ENCODE data around the gene PADI2. TPM values are rescaled to one million over a fixed set of nuclear protein-coding genes. Genes with fewer than 3 reads are reported as not detected.
"Not testable (repeated sequence)": the region's sequence is repeated elsewhere in the genome, so short reads cannot be mapped to it uniquely, and the experiment has no call there.

The PADI2 gene
- polyA plus RNA-seq, 1 donor (not counting 4 experiments of a cell fraction or from before 2014, with no cell fraction given), result 0.13 TPM

GRCh38 chr1:17066361-17067068 is 52.7 kb downstream of the PADI2 start:
- peaks cover 9% of the 10 kb centered on the region for H3K4me1 ChIP-seq (ENCODE audit: control insufficient read depth, extremely low read depth, insufficient read depth, low read length)
- no peak overlapping the region for H2AFZ ChIP-seq (ENCODE audit: control insufficient read depth, low read length)
- no peaks in the 10 kb centered on the region for H4K20me1 ChIP-seq (ENCODE audit: control insufficient read depth, extremely low read depth, insufficient read depth, low read length)
- no peak overlapping the region for H3K9ac ChIP-seq (ENCODE audit: control insufficient read depth, extremely low read depth, insufficient read depth, low read length)
- no peaks in the 10 kb centered on the region for H3K79me2 ChIP-seq (ENCODE audit: control insufficient read depth, insufficient read depth, low read length)
- no peaks in the 10 kb centered on the region for H3K27me3 ChIP-seq (ENCODE audit: control insufficient read depth, extremely low read depth, insufficient read depth, low read length)
- peaks cover 2% of the 10 kb centered on the region for H3K9me3 ChIP-seq (ENCODE audit: control insufficient read depth, low read depth, low read length)
- no peak for DNase-seq (ENCODE audit: low read depth, low spot score)
- TF ChIP-seq, protein P1, sequence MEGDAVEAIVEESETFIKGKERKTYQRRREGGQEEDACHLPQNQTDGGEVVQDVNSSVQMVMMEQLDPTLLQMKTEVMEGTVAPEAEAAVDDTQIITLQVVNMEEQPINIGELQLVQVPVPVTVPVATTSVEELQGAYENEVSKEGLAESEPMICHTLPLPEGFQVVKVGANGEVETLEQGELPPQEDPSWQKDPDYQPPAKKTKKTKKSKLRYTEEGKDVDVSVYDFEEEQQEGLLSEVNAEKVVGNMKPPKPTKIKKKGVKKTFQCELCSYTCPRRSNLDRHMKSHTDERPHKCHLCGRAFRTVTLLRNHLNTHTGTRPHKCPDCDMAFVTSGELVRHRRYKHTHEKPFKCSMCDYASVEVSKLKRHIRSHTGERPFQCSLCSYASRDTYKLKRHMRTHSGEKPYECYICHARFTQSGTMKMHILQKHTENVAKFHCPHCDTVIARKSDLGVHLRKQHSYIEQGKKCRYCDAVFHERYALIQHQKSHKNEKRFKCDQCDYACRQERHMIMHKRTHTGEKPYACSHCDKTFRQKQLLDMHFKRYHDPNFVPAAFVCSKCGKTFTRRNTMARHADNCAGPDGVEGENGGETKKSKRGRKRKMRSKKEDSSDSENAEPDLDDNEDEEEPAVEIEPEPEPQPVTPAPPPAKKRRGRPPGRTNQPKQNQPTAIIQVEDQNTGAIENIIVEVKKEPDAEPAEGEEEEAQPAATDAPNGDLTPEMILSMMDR (optimal IDR thresholded peaks at IDR 0.05 in 1 of 3, IDR thresholded peaks at IDR 0.05 in 1 of 3, conservative IDR thresholded peaks at IDR 0.05 in 1 of 3; ENCODE audit: extremely low read depth in 1 of 3, insufficient read depth in 2 of 3, low read length in 3 of 3), result no peak
- TF ChIP-seq EZH2 (IDR thresholded peaks at IDR 0.05; ENCODE audit: low read length), result no peak
- H3K27ac ChIP-seq (ENCODE audit: control insufficient read depth, insufficient read depth, low read length), result no peak overlapping the region
- H3K9me1 ChIP-seq (ENCODE audit: control insufficient read depth, extremely low read depth, insufficient read depth, low read length), result no peaks in the 10 kb centered on the region
- dilution Hi-C loops (cut with MboI; ENCODE audit: extremely low pct_ligation_motif_present, low sequenced_read_pairs), result no loop called here
- H3K4me3 ChIP-seq (ENCODE audit: control insufficient read depth in 2 of 3, extremely low read depth in 1 of 3, insufficient read depth in 2 of 3, low read depth in 1 of 3, low read length in 3 of 3), result no peak overlapping the region
- H3K4me2 ChIP-seq (ENCODE audit: control insufficient read depth, extremely low read depth, insufficient read depth, low read depth, low read length), result no peak overlapping the region
- no peak for FAIRE-seq
- H3K36me3 ChIP-seq (ENCODE audit: control insufficient read depth in 2 of 2, extremely low read depth in 1 of 2, insufficient read depth in 2 of 2, low read length in 2 of 2), result no peaks in the 10 kb centered on the region

GRCh38 chr1:17065666-17066065 is 53.6 kb downstream of the PADI2 start:
- H3K27me3 ChIP-seq (ENCODE audit: control insufficient read depth, extremely low read depth, insufficient read depth, low read length), result no peaks in the 10 kb centered on the region
- H3K4me1 ChIP-seq (ENCODE audit: control insufficient read depth, extremely low read depth, insufficient read depth, low read length), result peaks cover 9% of the 10 kb centered on the region
- H3K4me3 ChIP-seq (ENCODE audit: control insufficient read depth in 2 of 3, extremely low read depth in 1 of 3, insufficient read depth in 2 of 3, low read depth in 1 of 3, low read length in 3 of 3), result no peak overlapping the region
- no peak overlapping the region for H3K27ac ChIP-seq (ENCODE audit: control insufficient read depth, insufficient read depth, low read length)
- H3K36me3 ChIP-seq (ENCODE audit: control insufficient read depth in 2 of 2, extremely low read depth in 1 of 2, insufficient read depth in 2 of 2, low read length in 2 of 2), result no peaks in the 10 kb centered on the region
- FAIRE-seq, result no peak
- H3K9me1 ChIP-seq (ENCODE audit: control insufficient read depth, extremely low read depth, insufficient read depth, low read length), result no peaks in the 10 kb centered on the region
- no peak overlapping the region for H3K4me2 ChIP-seq (ENCODE audit: control insufficient read depth, extremely low read depth, insufficient read depth, low read depth, low read length)
- H2AFZ ChIP-seq (ENCODE audit: control insufficient read depth, low read length), result no peak overlapping the region
- no peak overlapping the region for H3K9ac ChIP-seq (ENCODE audit: control insufficient read depth, extremely low read depth, insufficient read depth, low read length)
- dilution Hi-C loops (cut with MboI; ENCODE audit: extremely low pct_ligation_motif_present, low sequenced_read_pairs), result no loop called here
- DNase-seq (ENCODE audit: low read depth, low spot score), result no peak
- no peaks in the 10 kb centered on the region for H3K79me2 ChIP-seq (ENCODE audit: control insufficient read depth, insufficient read depth, low read length)
- no peaks in the 10 kb centered on the region for H4K20me1 ChIP-seq (ENCODE audit: control insufficient read depth, extremely low read depth, insufficient read depth, low read length)
- H3K9me3 ChIP-seq (ENCODE audit: control insufficient read depth, low read depth, low read length), result peaks cover 2% of the 10 kb centered on the region
- TF ChIP-seq, protein P1 (optimal IDR thresholded peaks at IDR 0.05 in 1 of 3, IDR thresholded peaks at IDR 0.05 in 1 of 3, conservative IDR thresholded peaks at IDR 0.05 in 1 of 3; ENCODE audit: extremely low read depth in 1 of 3, insufficient read depth in 2 of 3, low read length in 3 of 3), result no peak
- no peak for TF ChIP-seq EZH2 (IDR thresholded peaks at IDR 0.05; ENCODE audit: low read length)

DNA sequence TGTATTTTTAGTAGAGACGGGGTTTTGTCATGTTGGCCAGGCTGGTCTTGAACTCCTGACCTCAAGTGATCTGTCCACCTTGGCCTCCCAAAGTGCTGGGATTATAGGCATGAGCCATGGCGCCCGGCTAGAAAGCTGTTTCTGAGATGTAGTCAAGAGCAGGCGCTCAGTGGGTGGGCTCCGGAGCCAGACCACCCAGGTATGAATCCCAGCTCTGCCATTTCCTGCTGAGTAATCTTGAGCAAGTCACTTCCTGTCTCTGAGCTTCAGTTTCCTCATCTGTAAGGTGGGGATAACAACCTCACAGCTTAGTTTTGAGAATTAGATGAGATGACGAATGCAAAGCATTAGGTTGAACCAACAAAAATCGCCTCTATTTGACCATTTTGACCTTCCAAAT is 56.5 kb downstream of the PADI2 start:
- H4K20me1 ChIP-seq (ENCODE audit: control insufficient read depth, extremely low read depth, insufficient read depth, low read length); H3K4me1 ChIP-seq (ENCODE audit: control insufficient read depth, extremely low read depth, insufficient read depth, low read length); H3K9me1 ChIP-seq (ENCODE audit: control insufficient read depth, extremely low read depth, insufficient read depth, low read length); H3K4me3 ChIP-seq (ENCODE audit: control insufficient read depth in 2 of 3, extremely low read depth in 1 of 3, insufficient read depth in 2 of 3, low read depth in 1 of 3, low read length in 3 of 3); H3K9ac ChIP-seq (ENCODE audit: control insufficient read depth, extremely low read depth, insufficient read depth, low read length); H3K36me3 ChIP-seq (ENCODE audit: control insufficient read depth in 2 of 2, extremely low read depth in 1 of 2, insufficient read depth in 2 of 2, low read length in 2 of 2); H3K9me3 ChIP-seq (ENCODE audit: control insufficient read depth, low read depth, low read length); H3K79me2 ChIP-seq (ENCODE audit: control insufficient read depth, insufficient read depth, low read length); H2AFZ ChIP-seq (ENCODE audit: control insufficient read depth, low read length); H3K27ac ChIP-seq (ENCODE audit: control insufficient read depth, insufficient read depth, low read length); H3K27me3 ChIP-seq (ENCODE audit: control insufficient read depth, extremely low read depth, insufficient read depth, low read length); DNase-seq (ENCODE audit: low read depth, low spot score); dilution Hi-C loops (cut with MboI; ENCODE audit: extremely low pct_ligation_motif_present, low sequenced_read_pairs): not testable (repeated sequence)
- peak overlapping the region; percentile 31 for H3K4me2 ChIP-seq (ENCODE audit: control insufficient read depth, extremely low read depth, insufficient read depth, low read depth, low read length)
- peak; percentile 41 for FAIRE-seq
